Rectal smooth muscle tissue (tissue), 1 donor: ENCODE measurements around the gene CD8B.
"Not testable (repeated sequence)": the region's sequence is repeated elsewhere in the genome, so short reads cannot be mapped to it uniquely, and the experiment has no call there.

Experiments used
- H3K27ac ChIP-seq: one replicate; pipeline ENCODE4 v1.7.0; 2013; ENCODE audit warnings: low read depth, low read length, inconsistent platforms
- H3K27me3 ChIP-seq: one replicate; pipeline ENCODE4 v1.7.0; 2013; ENCODE audit warnings: low read length; ENCODE audit not compliant: control insufficient read depth, insufficient read depth
- H3K36me3 ChIP-seq: one replicate; pipeline ENCODE4 v1.7.0; 2013; ENCODE audit warnings: low read length; ENCODE audit not compliant: control insufficient read depth, insufficient read depth
- H3K4me1 ChIP-seq: one replicate; pipeline ENCODE4 v1.7.0; 2013; ENCODE audit warnings: low read length; ENCODE audit not compliant: control insufficient read depth, insufficient read depth
- H3K4me3 ChIP-seq: one replicate; pipeline ENCODE4 v1.7.0; 2013; ENCODE audit warnings: low read length
- H3K9ac ChIP-seq: one replicate; pipeline ENCODE4 v1.7.0; 2013; ENCODE audit warnings: low read length

The CD8B gene

DNA sequence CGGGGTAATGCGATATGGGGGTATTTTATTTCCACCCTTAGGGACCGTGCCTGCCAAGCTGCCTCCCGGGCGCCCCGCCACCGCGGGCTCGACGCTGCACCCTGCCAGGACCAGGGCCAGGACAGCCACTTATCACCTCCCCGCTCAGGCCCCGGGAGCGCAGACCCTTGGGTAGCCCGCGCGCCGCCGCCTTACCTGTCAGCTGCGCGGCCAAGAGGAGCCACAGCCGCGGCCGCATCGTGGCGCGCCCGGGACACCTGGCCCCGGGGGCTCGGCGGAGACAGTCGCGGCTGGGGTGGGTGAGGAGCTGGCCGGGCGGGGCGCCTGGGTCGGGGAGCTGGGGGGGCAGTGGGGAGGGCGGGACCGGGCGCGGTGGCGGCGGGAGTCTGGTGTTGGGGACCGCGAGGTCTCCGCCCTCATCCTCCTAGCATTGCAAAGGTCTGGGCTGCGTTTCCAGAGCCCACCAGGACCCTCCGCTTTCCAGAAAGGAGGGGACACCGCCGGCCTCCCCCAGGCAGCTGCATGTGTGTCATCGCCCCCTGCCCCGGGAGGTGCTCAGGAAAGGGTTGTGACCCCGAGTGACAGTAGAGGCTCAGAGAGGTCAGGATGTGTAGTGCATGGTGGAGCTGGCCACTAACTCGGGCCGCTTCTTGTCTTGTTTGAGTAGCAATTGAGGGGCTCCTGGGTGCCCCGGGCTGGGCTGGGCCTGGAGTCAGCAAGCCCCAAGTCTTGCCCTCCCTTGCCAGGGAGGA, at the start of gene CD8B:
CD8B (minus strand) TSS at position 259 of the 752 bp plus-strand sequence; CDS start at position 238, 21 bp downstream.
- not testable (repeated sequence) for H3K4me1 ChIP-seq, H3K4me3 ChIP-seq, H3K27ac ChIP-seq, H3K9ac ChIP-seq, H3K27me3 ChIP-seq, H3K36me3 ChIP-seq

DNA sequence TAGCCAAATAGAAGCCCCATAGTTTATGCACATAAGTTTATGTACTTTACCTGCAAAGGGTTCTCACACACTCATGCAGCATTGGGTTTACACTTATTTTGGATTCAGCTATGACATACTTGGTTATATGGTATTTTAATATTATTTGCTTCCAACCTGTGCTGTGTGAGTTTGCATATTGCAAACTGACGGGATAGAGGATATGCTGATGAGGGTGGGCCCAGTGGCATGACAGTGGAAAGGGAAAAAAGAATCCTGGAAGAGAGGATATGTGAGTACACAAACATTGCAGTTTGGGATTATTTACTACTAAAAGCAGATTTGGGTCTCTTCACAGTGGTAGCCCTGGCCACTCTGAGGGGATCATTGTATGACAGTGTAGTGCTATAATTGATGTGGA, 44.2 kb upstream of the CD8B start:
- H3K27ac ChIP-seq, H3K36me3 ChIP-seq: not testable (repeated sequence)

DNA sequence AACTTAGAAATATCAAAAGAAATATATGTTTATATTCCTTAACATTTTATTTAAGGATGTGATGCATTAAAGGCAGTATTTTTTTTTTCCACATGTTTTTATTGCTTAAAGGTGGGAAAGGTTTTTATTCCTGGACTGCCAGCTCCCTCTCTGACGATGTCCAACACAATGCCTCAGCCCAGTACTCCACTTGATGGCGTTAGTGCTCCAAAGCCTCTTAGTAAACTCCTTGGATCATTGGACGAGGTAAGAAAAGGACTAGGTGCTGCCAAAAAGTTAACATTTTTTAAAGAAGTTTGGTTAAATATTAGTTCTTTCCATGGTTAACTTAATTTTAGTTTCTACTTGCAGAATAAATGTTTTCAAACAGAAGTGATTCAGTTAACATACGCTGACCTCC, 39.0 kb upstream of the CD8B start:
- H3K9ac ChIP-seq, H3K4me3 ChIP-seq, H3K27ac ChIP-seq, H3K4me1 ChIP-seq, H3K36me3 ChIP-seq, H3K27me3 ChIP-seq: not testable (repeated sequence)

More for the DNA sequence above, 44.2 kb upstream of the CD8B start:
- not testable (repeated sequence) for H3K9ac ChIP-seq, H3K4me3 ChIP-seq, H3K27me3 ChIP-seq, H3K4me1 ChIP-seq

DNA sequence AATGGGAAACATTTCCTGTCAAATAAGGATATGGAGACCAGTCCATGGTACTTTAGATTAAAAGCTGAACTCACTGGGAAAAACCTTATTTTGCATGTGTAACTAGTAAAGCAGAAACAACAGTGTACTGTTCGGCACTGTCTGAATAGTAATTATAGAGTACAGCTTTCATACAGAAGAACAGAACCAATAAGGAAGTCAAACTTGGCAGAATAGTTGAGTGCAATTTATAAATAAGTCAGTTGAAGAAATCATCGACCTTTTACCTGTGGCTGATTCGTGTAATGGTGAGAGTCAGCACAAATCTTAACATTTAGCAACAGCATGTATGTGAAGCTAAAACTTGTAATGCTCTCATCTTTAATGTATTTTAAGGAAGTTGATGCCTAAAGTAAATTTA, 24.3 kb upstream of the CD8B start:
- not testable (repeated sequence) for H3K4me3 ChIP-seq, H3K27ac ChIP-seq, H3K4me1 ChIP-seq, H3K9ac ChIP-seq, H3K36me3 ChIP-seq, H3K27me3 ChIP-seq

DNA sequence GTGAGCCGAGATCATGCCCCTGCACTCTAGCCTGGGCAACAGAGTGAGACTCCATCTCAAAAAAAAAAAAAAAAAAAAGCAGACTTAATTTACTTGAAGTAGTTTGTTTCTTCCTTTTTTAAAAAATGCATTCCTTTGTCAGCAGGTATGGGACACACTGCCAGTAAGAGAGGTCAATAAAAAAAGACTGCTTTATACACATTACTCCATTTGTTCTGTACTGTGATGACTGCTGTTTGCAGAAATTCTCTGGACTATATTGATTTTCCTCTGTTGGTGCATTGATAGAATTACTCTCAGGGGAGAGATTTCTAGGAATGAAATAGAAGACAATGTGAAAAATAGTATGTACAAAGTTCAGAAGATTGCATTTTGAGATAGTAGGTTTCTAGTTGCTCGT, 21.2 kb upstream of the CD8B start:
- H3K4me3 ChIP-seq, H3K27ac ChIP-seq, H3K36me3 ChIP-seq, H3K4me1 ChIP-seq, H3K27me3 ChIP-seq, H3K9ac ChIP-seq: not testable (repeated sequence)

DNA sequence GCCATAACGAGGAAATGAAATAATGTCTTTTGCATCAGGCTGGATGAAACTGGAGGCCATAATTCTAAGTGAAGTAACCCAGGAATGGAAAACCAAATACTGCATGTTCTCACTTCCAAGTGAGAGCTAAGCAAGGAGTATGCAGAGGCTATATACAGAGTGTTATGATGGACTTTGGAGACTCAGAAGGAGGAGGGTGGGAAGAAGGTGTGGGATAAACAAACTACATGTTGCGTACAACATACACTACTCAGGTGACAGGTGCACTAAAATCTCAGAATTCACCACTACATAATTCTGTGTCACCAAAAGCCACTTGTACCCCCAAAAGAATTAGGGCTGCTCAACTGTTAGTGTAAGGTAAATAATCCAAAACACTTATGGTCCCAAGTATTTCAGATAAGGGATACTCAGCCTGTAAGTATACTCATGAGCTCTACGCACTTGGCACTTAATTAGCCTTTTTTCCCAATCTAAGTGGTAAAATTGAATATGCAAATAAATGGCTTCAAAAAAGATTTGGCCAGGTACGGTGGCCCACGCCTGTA, 20.5 kb upstream of the CD8B start:
- not testable (repeated sequence) for H3K27me3 ChIP-seq, H3K4me1 ChIP-seq, H3K4me3 ChIP-seq, H3K27ac ChIP-seq, H3K36me3 ChIP-seq, H3K9ac ChIP-seq

DNA sequence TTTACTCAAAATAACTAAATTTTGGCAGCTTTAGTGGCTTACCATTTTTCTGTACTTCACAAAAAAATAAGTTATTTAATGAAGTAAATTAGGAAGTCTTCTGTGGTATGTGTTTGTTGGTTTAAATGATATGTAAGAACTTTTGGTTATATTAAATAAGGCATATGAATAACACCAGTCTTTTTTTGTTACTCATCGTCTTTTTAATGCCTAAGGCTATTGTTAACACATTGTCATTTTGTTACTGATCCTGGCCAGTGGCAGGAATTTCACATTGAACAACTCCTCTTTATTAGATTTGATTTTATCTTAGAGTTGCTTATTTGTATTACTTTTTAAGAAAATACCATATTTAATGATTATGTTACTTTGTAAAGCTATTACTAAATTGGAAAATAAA, 17.3 kb upstream of the CD8B start:
- not testable (repeated sequence) for H3K4me3 ChIP-seq, H3K27ac ChIP-seq, H3K9ac ChIP-seq, H3K27me3 ChIP-seq, H3K4me1 ChIP-seq, H3K36me3 ChIP-seq

DNA sequence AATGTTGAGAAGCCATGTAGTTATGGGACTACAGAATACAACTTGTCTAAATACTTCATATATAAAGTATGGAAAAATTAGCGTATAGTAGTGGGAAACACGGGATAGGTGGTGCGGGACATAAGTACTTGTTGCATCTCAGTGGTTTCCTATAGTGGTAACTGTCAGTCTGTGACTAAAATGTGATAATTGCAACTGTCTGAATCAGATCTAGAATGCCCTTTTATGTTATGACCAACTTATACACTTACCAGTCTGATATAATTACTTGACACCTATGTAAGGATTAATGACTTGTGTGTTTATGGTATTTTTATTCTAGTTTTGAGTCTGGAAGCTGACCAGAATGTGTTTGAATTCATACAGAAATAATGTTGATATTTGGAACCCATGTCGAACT, 9.3 kb upstream of the CD8B start:
- not testable (repeated sequence) for H3K36me3 ChIP-seq, H3K4me1 ChIP-seq, H3K27ac ChIP-seq, H3K9ac ChIP-seq, H3K4me3 ChIP-seq, H3K27me3 ChIP-seq

DNA sequence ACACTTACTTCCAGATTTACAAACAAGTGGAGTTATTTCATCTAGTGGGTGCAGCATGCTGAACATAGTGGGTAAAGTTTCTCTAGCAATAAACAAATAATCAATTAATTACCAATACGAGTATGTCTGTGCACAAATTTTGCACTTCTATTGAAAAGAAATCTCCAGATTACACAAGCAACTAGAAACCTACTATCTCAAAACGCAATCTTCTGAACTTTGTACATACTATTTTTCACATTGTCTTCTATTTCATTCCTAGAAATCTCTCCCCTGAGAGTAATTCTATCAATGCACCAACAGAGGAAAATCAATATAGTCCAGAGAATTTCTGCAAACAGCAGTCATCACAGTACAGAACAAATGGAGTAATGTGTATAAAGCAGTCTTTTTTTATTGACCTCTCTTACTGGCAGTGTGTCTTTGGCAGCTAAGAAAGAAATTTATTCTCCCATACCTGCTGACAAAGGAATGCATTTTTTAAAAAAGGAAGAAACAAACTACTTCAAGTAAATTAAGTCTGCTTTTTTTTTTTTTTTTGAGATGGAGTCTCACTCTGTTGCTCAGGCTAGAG, 7.3 kb upstream of the CD8B start:
- H3K36me3 ChIP-seq, H3K4me3 ChIP-seq, H3K27ac ChIP-seq, H3K27me3 ChIP-seq, H3K9ac ChIP-seq, H3K4me1 ChIP-seq: not testable (repeated sequence)

DNA sequence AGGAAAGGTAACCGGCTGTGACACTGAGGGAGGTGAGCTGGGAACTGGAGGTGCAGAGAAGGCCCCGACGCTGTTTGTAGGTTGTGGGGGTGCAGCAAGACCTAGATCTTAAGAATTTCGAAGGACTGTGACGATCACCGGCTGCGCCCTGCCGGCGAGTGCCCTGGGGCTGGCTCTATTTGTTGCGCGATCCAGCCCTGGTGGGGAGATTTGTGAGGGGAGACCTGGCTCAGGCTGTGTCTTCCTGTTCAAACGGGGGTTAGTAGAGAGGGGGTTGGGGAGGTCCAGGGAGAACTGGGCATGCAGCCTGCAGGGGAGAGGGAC, 656 bp upstream of the CD8B start:
- not testable (repeated sequence) for H3K4me3 ChIP-seq, H3K9ac ChIP-seq, H3K27me3 ChIP-seq, H3K4me1 ChIP-seq, H3K27ac ChIP-seq, H3K36me3 ChIP-seq

DNA sequence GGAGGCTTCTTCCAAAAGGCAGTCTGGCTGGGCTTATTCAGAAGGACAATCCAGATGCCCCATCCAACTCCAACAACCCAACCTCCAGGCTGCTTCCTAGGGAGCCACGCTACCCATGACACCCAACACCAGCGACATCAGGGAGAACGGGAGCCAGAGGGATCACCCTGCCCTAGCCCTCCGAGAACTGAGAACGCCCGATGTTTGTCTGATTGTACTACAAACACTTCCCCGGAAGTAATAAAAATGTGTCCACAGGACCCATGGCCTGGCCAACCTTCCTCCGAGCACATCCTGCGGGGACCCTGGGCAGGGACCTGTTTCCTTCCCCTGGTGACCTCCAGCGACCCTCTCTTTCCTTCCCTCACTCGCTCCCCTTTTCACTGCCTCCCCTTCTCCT, 511 bp downstream of the CD8B start:
- not testable (repeated sequence) for H3K9ac ChIP-seq, H3K27ac ChIP-seq, H3K4me1 ChIP-seq, H3K36me3 ChIP-seq, H3K4me3 ChIP-seq, H3K27me3 ChIP-seq

DNA sequence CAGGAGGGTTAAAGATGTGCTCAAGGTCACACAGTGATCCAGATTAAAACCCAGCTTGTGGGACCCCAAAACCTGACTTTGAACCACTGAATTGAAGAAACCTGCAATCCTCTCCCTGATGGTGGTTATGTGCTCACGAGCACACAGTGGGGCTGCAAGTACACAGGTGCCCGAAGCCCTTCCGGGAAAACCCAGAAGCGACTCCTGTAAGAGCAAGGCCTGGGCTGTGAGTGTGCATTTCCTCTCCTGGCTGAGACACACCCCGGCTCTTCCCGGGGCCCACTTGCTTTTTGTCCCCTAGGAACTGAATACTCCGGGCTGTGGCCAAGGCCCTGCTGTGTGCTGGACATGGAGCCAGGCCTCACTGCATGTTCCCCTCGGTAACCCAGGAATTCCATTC, 1.1 kb downstream of the CD8B start:
- not testable (repeated sequence) for H3K36me3 ChIP-seq, H3K9ac ChIP-seq, H3K27me3 ChIP-seq, H3K4me3 ChIP-seq, H3K4me1 ChIP-seq, H3K27ac ChIP-seq

DNA sequence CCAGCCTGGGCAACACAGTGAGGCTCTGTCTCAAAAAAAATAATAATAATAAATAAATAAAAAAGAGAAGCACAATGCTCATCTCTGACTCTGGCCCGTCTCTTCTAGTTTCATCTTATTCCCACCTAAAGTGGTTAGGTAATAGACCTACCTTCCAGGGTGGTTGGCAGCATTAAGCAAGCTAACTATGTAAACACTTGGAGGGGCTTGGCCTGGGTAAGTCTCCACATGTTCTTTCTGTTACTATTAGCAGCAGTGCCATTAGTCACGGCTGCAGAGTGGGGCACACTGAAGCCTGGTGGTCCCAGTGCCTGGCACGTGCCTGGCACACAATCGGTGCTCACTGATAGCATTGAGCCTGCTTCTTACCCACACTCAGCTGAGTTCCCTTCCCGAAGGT, 4.0 kb downstream of the CD8B start:
- H3K36me3 ChIP-seq: not testable (repeated sequence)

More for the DNA sequence above, 4.0 kb downstream of the CD8B start:
- H3K4me3 ChIP-seq, H3K9ac ChIP-seq, H3K27ac ChIP-seq, H3K4me1 ChIP-seq, H3K27me3 ChIP-seq: not testable (repeated sequence)
